GM18909 (cell line): ENCODE results near the gene PPIL6.

Experiments used
- ATAC-seq: cut with Tn5 transposase; IDR thresholded peaks from one replicate; pipeline ENCODE4 v1.9.1; 2021; ENCODE audit warnings: mild to moderate bottlenecking; ENCODE audit not compliant: unreplicated experiment, poor library complexity

PPIL6 gene

GRCh38 chr6:109449795-109450673, 9.6 kb upstream of the PPIL6 start:
- no peak for ATAC-seq

GRCh38 chr6:109449064-109449794, 8.8 kb upstream of the PPIL6 start:
- no peak for ATAC-seq

- ATAC-seq: no peak
Measured at GRCh38 chr6:109448615-109449014, 8.2 kb upstream of the PPIL6 start.

GRCh38 chr6:109447878-109448555, 7.6 kb upstream of the PPIL6 start:
- no peak for ATAC-seq

GRCh38 chr6:109447087-109447486, 6.7 kb upstream of the PPIL6 start:
- ATAC-seq: no peak

GRCh38 chr6:109446541-109446940, 6.1 kb upstream of the PPIL6 start:
- ATAC-seq: no peak

- ATAC-seq: no peak
Measured at GRCh38 chr6:109446072-109446471, 5.6 kb upstream of the PPIL6 start.

- ATAC-seq: no peak
Measured at GRCh38 chr6:109445382-109445781, 5.0 kb upstream of the PPIL6 start.

GRCh38 chr6:109443425-109443950, 3.1 kb upstream of the PPIL6 start:
- no peak for ATAC-seq

- ATAC-seq: no peak
Measured at GRCh38 chr6:109442393-109442924, 2.0 kb upstream of the PPIL6 start.

- peak; percentile 19 for ATAC-seq
Measured at GRCh38 chr6:109441069-109441816, 815 bp upstream of the PPIL6 start.

GRCh38 chr6:109436041-109436440, 4.4 kb downstream of the PPIL6 start:
- no peak for ATAC-seq

- ATAC-seq: no peak
Measured at GRCh38 chr6:109434456-109434855, 6.0 kb downstream of the PPIL6 start.

GRCh38 chr6:109429496-109429895, 10.9 kb downstream of the PPIL6 start:
- ATAC-seq: no peak

GRCh38 chr6:109428889-109429477, 11.4 kb downstream of the PPIL6 start:
- ATAC-seq: no peak

GRCh38 chr6:109424946-109425345, 15.5 kb downstream of the PPIL6 start:
- ATAC-seq: no peak

GRCh38 chr6:109421184-109421583, 19.2 kb downstream of the PPIL6 start:
- ATAC-seq: no peak

- ATAC-seq: no peak
Measured at GRCh38 chr6:109420751-109421150, 19.7 kb downstream of the PPIL6 start.

- no peak for ATAC-seq
Measured at GRCh38 chr6:109417646-109418045, 22.8 kb downstream of the PPIL6 start.
